T-helper 1 cell treated with Interleukin-12 subunit alpha and Interleukin-12 subunit beta and Interleukin-4 antibody, amounts not matched to agents 30 μg/mL and 1 μg/mL, for 36 hours (primary cell): ENCODE measurements around the gene FBXO5.

ENCODE experiments used
- H3K27ac Mint-ChIP-seq: one replicate; pipeline ENCODE4 v1.8.0; 2021; ENCODE audit warnings: mild to moderate bottlenecking, mixed read lengths
- H3K27me3 Mint-ChIP-seq: one replicate; pipeline ENCODE4 v1.8.0; 2021; ENCODE audit warnings: low read depth, mixed read lengths
- H3K36me3 Mint-ChIP-seq: one replicate; pipeline ENCODE4 v1.8.0; 2021; ENCODE audit warnings: low read depth, mixed read lengths
- H3K4me1 Mint-ChIP-seq: one replicate; pipeline ENCODE4 v1.8.0; 2021; ENCODE audit warnings: low read depth, mixed read lengths
- H3K4me3 Mint-ChIP-seq: one replicate; pipeline ENCODE4 v1.8.0; 2021; ENCODE audit warnings: mild to moderate bottlenecking, moderate library complexity, mixed read lengths
- H3K9me3 Mint-ChIP-seq: one replicate; pipeline ENCODE4 v1.8.0; 2021; ENCODE audit warnings: mixed read lengths

Gene FBXO5

GRCh38 chr6:152982904-152983636 is at the start of gene FBXO5:
TSS of gene FBXO5 (minus strand) at chr6:152983041. CDS start at chr6:152982959, 82 bp downstream.
- Mint-ChIP-seq H3K4me3 (peak within 1 kb of the TSS; percentile 99), H3K27ac (peak within 1 kb of the TSS; percentile 100), H3K36me3 (peaks cover 27% of the 10 kb centered on the region), H3K4me1 (peaks cover 36% of the 10 kb centered on the region), H3K27me3 (no peaks in the 10 kb centered on the region), H3K9me3 (no peaks in the 10 kb centered on the region)

GRCh38 chr6:153032255-153032882 is 49.5 kb upstream of the FBXO5 start:
- no peaks in the 10 kb centered on the region for H3K36me3 Mint-ChIP-seq
- no peaks in the 10 kb centered on the region for H3K9me3 Mint-ChIP-seq
- no peaks in the 10 kb centered on the region for H3K4me1 Mint-ChIP-seq

GRCh38 chr6:153031335-153031955 is 48.6 kb upstream of the FBXO5 start:
- no peak overlapping the region for H3K27ac Mint-ChIP-seq
- peaks cover 11% of the 10 kb centered on the region for H3K27me3 Mint-ChIP-seq
- no peak overlapping the region for H3K4me3 Mint-ChIP-seq
- H3K4me1 Mint-ChIP-seq = no peaks in the 10 kb centered on the region
- H3K9me3 Mint-ChIP-seq = no peaks in the 10 kb centered on the region
- no peaks in the 10 kb centered on the region for H3K36me3 Mint-ChIP-seq

More at GRCh38 chr6:153032255-153032882, 49.5 kb upstream of the FBXO5 start:
- Mint-ChIP-seq H3K27ac (no peak overlapping the region), H3K4me3 (no peak overlapping the region), H3K27me3 (peaks cover 11% of the 10 kb centered on the region)

- Mint-ChIP-seq H3K4me3 (no peak overlapping the region), H3K4me1 (no peaks in the 10 kb centered on the region), H3K9me3 (no peaks in the 10 kb centered on the region), H3K36me3 (no peaks in the 10 kb centered on the region), H3K27ac (no peak overlapping the region), H3K27me3 (peaks cover 22% of the 10 kb centered on the region)
Measured at GRCh38 chr6:153028963-153029362, 46.1 kb upstream of the FBXO5 start.

GRCh38 chr6:153028286-153028685 is 45.4 kb upstream of the FBXO5 start:
- peaks cover 24% of the 10 kb centered on the region for H3K27me3 Mint-ChIP-seq
- H3K4me3 Mint-ChIP-seq = no peak overlapping the region
- H3K27ac Mint-ChIP-seq = no peak overlapping the region
- H3K4me1 Mint-ChIP-seq = no peaks in the 10 kb centered on the region
- no peaks in the 10 kb centered on the region for H3K9me3 Mint-ChIP-seq
- H3K36me3 Mint-ChIP-seq = no peaks in the 10 kb centered on the region

GRCh38 chr6:153027480-153027879 is 44.6 kb upstream of the FBXO5 start:
- Mint-ChIP-seq H3K27ac (no peak overlapping the region), H3K36me3 (no peaks in the 10 kb centered on the region), H3K9me3 (no peaks in the 10 kb centered on the region), H3K27me3 (peaks cover 30% of the 10 kb centered on the region), H3K4me3 (no peak overlapping the region), H3K4me1 (no peaks in the 10 kb centered on the region)

GRCh38 chr6:153024709-153025017 is 41.8 kb upstream of the FBXO5 start:
- Mint-ChIP-seq H3K4me1 (no peaks in the 10 kb centered on the region), H3K27me3 (peaks cover 18% of the 10 kb centered on the region), H3K9me3 (no peaks in the 10 kb centered on the region), H3K36me3 (no peaks in the 10 kb centered on the region), H3K4me3 (no peak overlapping the region), H3K27ac (no peak overlapping the region)

- H3K4me3 Mint-ChIP-seq = no peak overlapping the region
- peaks cover 18% of the 10 kb centered on the region for H3K27me3 Mint-ChIP-seq
- H3K27ac Mint-ChIP-seq = no peak overlapping the region
- no peaks in the 10 kb centered on the region for H3K36me3 Mint-ChIP-seq
- no peaks in the 10 kb centered on the region for H3K9me3 Mint-ChIP-seq
- no peaks in the 10 kb centered on the region for H3K4me1 Mint-ChIP-seq
Measured at GRCh38 chr6:153023977-153024708, 41.3 kb upstream of the FBXO5 start.

GRCh38 chr6:153018355-153018754 is 35.5 kb upstream of the FBXO5 start:
- Mint-ChIP-seq H3K27me3 (peaks cover 24% of the 10 kb centered on the region), H3K4me1 (no peaks in the 10 kb centered on the region), H3K36me3 (no peaks in the 10 kb centered on the region), H3K9me3 (no peaks in the 10 kb centered on the region), H3K27ac (no peak overlapping the region), H3K4me3 (no peak overlapping the region)

GRCh38 chr6:153016846-153017245 is 34.0 kb upstream of the FBXO5 start:
- Mint-ChIP-seq H3K4me1 (no peaks in the 10 kb centered on the region), H3K4me3 (no peak overlapping the region), H3K27ac (no peak overlapping the region), H3K27me3 (peaks cover 26% of the 10 kb centered on the region), H3K36me3 (no peaks in the 10 kb centered on the region), H3K9me3 (no peaks in the 10 kb centered on the region)

- H3K4me3 Mint-ChIP-seq = no peak overlapping the region
- peaks cover 41% of the 10 kb centered on the region for H3K27me3 Mint-ChIP-seq
- H3K36me3 Mint-ChIP-seq = no peaks in the 10 kb centered on the region
- no peak overlapping the region for H3K27ac Mint-ChIP-seq
- H3K4me1 Mint-ChIP-seq = no peaks in the 10 kb centered on the region
- no peaks in the 10 kb centered on the region for H3K9me3 Mint-ChIP-seq
Measured at GRCh38 chr6:153015094-153015640, 32.3 kb upstream of the FBXO5 start.

- no peaks in the 10 kb centered on the region for H3K9me3 Mint-ChIP-seq
- no peak overlapping the region for H3K4me3 Mint-ChIP-seq
- no peak overlapping the region for H3K27ac Mint-ChIP-seq
- H3K36me3 Mint-ChIP-seq = no peaks in the 10 kb centered on the region
- H3K27me3 Mint-ChIP-seq = peaks cover 47% of the 10 kb centered on the region
- H3K4me1 Mint-ChIP-seq = no peaks in the 10 kb centered on the region
Measured at GRCh38 chr6:153013438-153013837, 30.6 kb upstream of the FBXO5 start.

- H3K36me3 Mint-ChIP-seq = no peaks in the 10 kb centered on the region
- H3K4me1 Mint-ChIP-seq = no peaks in the 10 kb centered on the region
- H3K4me3 Mint-ChIP-seq = no peak overlapping the region
- H3K27me3 Mint-ChIP-seq = peaks cover 50% of the 10 kb centered on the region
- no peaks in the 10 kb centered on the region for H3K9me3 Mint-ChIP-seq
- H3K27ac Mint-ChIP-seq = no peak overlapping the region
Measured at GRCh38 chr6:153012856-153013255, 30.0 kb upstream of the FBXO5 start.

- H3K4me3 Mint-ChIP-seq = peak overlapping the region; percentile 93
- H3K27me3 Mint-ChIP-seq = peaks cover 28% of the 10 kb centered on the region
- peaks cover 34% of the 10 kb centered on the region for H3K4me1 Mint-ChIP-seq
- H3K36me3 Mint-ChIP-seq = peaks cover 23% of the 10 kb centered on the region
- H3K27ac Mint-ChIP-seq = peak overlapping the region; percentile 94
- H3K9me3 Mint-ChIP-seq = peaks cover 3% of the 10 kb centered on the region
Measured at GRCh38 chr6:153003366-153003690, 20.5 kb upstream of the FBXO5 start.
